ENCODE measurements around the gene ABHD14A.

The ABHD14A gene

DNA sequence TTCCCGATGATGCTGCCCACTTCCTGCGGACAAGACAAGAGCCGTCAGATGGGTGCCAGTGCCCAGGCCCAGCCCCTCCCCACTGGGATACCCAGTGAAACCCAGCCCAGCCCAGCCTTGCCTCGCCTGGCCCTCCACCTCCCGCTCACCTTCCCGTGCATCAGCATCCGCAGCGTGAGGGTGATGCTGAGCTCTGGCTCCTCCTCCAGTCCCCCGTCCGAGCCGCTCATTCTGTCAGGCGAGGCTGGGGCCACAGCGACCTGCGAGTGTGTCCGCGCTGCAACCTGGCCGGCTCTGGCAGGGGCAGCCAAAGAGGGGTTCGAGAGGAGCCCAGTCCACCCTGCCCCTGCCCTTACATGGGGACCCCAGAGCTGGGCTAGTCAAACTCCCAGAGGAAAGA, 13.9 kb upstream of the ABHD14A start:
- H3K4me3 ChIP-seq (ENCODE audit: low read depth, low read length), result no peak overlapping the region
- peaks cover 36% of the 10 kb centered on the region for H3K4me1 ChIP-seq (ENCODE audit: control insufficient read depth, insufficient read depth, low read length)
- H3K27ac ChIP-seq (ENCODE audit: low read depth, low read length), result no peak overlapping the region
- H3K9me3 ChIP-seq (ENCODE audit: control insufficient read depth, insufficient read depth, low read depth, low read length), result no peaks in the 10 kb centered on the region
- H3K9ac ChIP-seq (ENCODE audit: low read length), result no peak overlapping the region
- no peaks in the 10 kb centered on the region for H3K36me3 ChIP-seq (ENCODE audit: control insufficient read depth, insufficient read depth, low read length)
- H3K27me3 ChIP-seq (ENCODE audit: control insufficient read depth, insufficient read depth, low read length), result peaks cover 36% of the 10 kb centered on the region

DNA sequence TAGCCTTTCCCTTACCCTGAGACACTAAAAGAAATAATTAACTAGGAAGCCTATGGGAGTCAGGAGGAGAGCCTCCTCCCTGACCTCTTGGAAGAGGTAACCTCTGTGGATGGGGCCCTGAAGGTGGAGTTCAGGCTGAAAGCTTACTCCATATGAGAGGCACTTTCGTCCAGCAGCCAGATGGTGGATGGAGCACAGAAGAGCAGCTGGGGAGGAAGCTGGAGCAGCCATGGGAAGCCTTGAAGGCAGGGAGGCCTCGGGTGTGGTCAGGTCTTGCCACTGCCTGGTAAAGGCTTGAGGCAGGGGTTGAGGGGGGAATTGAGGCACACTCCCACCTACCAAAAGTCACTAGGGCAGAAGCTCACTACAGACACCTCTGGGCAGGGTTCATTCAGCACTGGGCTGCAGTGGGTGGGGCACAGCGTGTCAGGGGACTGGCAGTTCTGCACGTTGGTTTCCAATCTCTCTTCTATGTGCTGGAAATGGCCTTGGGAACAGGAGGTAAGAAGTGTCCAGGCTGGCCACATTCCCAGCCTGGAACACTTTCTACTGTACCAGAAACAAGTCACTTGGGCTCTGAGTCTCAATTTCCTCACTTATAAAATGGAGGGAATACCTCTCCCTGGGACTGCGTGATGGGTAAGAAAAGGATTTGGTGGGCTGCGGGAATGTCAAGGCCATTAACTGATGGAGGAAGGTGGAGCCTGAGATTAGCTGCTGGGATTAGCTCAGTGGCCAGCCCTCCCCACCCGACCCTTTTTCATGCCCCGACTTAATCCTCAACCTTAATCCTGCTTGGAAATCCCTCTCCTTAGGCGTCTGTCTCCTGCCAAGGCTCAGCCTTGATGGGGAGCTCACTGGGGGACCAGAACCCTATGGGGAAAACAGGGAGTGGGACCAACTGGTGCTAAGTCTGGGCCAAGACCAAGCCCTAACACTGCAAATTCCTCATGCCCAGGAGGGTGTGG, 13.0 kb upstream of the ABHD14A start:
- Histone ChIP-seq H3K27ac (ENCODE audit: low read depth, low read length) (no peak overlapping the region), H3K4me1 (ENCODE audit: control insufficient read depth, insufficient read depth, low read length) (peaks cover 39% of the 10 kb centered on the region), H3K9me3 (ENCODE audit: control insufficient read depth, insufficient read depth, low read depth, low read length) (no peaks in the 10 kb centered on the region), H3K4me3 (ENCODE audit: low read depth, low read length) (no peak overlapping the region), H3K36me3 (ENCODE audit: control insufficient read depth, insufficient read depth, low read length) (no peaks in the 10 kb centered on the region), H3K9ac (ENCODE audit: low read length) (no peak overlapping the region), H3K27me3 (ENCODE audit: control insufficient read depth, insufficient read depth, low read length) (peaks cover 31% of the 10 kb centered on the region)

DNA sequence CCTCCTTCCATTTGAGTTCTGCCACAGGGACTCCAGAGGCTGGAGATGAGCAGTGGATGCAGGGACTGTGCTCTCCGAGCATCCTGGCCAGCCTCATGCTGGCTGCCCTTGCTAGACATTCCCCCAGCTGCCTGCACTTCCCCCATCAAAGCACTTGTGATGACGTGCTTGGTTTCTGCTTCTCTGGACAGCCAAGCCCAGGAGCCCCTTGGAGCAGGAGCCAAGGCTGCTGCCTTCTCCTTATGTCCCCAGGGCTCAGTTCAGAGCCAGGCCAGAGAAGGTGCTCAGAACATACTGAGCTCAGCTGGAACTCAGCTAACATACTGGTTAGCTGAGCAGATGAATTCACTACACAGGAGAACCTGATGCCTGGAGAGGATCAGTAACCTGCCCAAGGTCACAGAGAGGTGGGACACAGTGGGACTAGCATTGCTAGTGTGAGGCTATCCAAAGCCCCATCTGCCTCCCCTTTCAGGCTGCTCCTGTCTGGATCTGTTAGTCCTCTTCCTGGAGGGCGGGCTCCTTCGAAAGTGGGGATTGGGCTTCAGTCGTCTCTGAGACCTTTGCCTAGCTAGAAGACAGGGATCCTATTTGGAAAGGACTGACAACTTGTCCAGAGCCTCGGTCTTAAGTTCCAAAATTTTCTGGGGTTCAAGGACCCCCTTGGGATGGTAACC, 11.9 kb upstream of the ABHD14A start:
- H3K4me3 ChIP-seq (ENCODE audit: low read depth, low read length), result no peak overlapping the region
- H3K9me3 ChIP-seq (ENCODE audit: control insufficient read depth, insufficient read depth, low read depth, low read length), result no peaks in the 10 kb centered on the region
- H3K27me3 ChIP-seq (ENCODE audit: control insufficient read depth, insufficient read depth, low read length), result peaks cover 28% of the 10 kb centered on the region
- H3K36me3 ChIP-seq (ENCODE audit: control insufficient read depth, insufficient read depth, low read length), result no peaks in the 10 kb centered on the region
- H3K9ac ChIP-seq (ENCODE audit: low read length), result no peak overlapping the region
- H3K27ac ChIP-seq (ENCODE audit: low read depth, low read length), result no peak overlapping the region
- H3K4me1 ChIP-seq (ENCODE audit: control insufficient read depth, insufficient read depth, low read length), result peaks cover 41% of the 10 kb centered on the region

DNA sequence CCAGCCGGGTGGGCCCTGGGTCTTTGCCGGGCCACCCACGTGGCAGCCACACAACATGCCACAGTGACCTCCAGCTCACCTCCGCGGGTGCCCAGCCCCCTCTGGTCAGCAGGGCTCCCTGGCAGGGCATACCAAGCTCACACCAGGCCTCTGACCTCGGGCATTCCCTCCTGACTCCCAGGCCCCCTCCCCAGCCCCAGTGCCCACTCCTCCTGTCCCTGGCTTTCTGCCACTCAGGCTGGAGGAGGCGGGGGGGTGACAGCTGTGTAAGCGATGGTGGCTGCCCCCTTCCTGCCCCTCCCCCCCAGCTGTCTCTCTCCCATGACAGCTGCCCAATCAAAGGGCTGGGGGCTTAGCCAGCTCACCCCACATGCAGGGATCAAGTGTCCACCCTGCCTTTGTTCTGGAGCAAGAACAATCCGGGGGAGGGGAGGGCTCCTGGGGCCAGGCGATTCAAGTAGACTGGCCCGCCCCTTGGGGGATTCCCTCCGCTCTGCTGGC, 10.9 kb upstream of the ABHD14A start:
- no peaks in the 10 kb centered on the region for H3K36me3 ChIP-seq (ENCODE audit: control insufficient read depth, insufficient read depth, low read length)

DNA sequence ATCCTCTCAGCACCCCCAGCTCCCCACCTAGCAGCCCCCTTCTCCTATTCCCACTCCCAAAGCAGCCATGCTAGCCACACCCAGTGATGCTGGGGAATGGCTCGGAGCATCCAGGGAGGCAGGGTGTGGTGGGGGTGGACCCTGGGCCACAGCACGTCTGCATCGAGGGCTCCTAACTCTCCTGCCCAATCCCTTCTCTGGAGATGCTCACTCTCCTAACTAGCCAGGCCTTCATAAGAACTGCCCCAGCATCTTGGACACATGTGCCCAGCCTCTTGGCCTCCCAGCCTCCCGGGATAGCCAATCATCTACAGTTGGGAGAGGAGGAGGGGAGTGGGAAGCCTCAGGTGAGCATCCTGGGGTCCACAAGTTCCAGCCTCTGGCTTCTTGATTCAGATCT, 10.3 kb upstream of the ABHD14A start:
- H3K4me1 ChIP-seq (ENCODE audit: control insufficient read depth, insufficient read depth, low read length), result peaks cover 53% of the 10 kb centered on the region
- H3K27ac ChIP-seq (ENCODE audit: low read depth, low read length), result no peak overlapping the region
- H3K27me3 ChIP-seq (ENCODE audit: control insufficient read depth, insufficient read depth, low read length), result peaks cover 28% of the 10 kb centered on the region
- no peaks in the 10 kb centered on the region for H3K36me3 ChIP-seq (ENCODE audit: control insufficient read depth, insufficient read depth, low read length)
- no peak overlapping the region for H3K9ac ChIP-seq (ENCODE audit: low read length)
- H3K4me3 ChIP-seq (ENCODE audit: low read depth, low read length), result no peak overlapping the region
- H3K9me3 ChIP-seq (ENCODE audit: control insufficient read depth, insufficient read depth, low read depth, low read length), result no peaks in the 10 kb centered on the region

More for the DNA sequence above, 10.9 kb upstream of the ABHD14A start:
- H3K9ac ChIP-seq (ENCODE audit: low read length), result no peak overlapping the region
- H3K4me1 ChIP-seq (ENCODE audit: control insufficient read depth, insufficient read depth, low read length), result peaks cover 48% of the 10 kb centered on the region
- H3K27ac ChIP-seq (ENCODE audit: low read depth, low read length), result no peak overlapping the region
- H3K4me3 ChIP-seq (ENCODE audit: low read depth, low read length), result no peak overlapping the region
- H3K9me3 ChIP-seq (ENCODE audit: control insufficient read depth, insufficient read depth, low read depth, low read length), result no peaks in the 10 kb centered on the region
- H3K27me3 ChIP-seq (ENCODE audit: control insufficient read depth, insufficient read depth, low read length), result peaks cover 28% of the 10 kb centered on the region

DNA sequence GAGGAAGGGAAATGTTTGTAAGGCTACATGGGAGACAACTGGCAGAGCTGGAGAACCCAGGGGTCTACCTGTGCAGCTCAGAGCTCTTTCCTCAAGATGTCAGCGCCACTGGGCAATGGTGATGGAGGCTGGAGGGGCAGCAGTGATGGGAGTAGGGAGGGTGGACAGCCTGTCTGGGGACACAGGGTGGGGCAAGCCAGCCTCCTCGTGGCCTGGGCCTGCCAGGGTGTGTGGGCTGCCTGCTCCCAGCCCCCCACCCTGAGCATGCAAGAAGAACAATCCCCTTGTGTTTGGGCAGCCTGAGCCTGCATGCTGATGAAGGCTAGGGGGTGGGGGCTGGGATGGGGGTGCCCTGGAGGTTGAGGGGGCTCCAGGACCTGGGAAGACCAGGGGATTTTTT, 8.8 kb upstream of the ABHD14A start:
- peaks cover 25% of the 10 kb centered on the region for H3K27me3 ChIP-seq (ENCODE audit: control insufficient read depth, insufficient read depth, low read length)
- peak overlapping the region; percentile 57; the same call in 1 of the 2 replicates for H3K4me3 ChIP-seq (ENCODE audit: low read depth, low read length)
- H3K9ac ChIP-seq (ENCODE audit: low read length), result no peak overlapping the region
- H3K4me1 ChIP-seq (ENCODE audit: control insufficient read depth, insufficient read depth, low read length), result peaks cover 54% of the 10 kb centered on the region
- H3K36me3 ChIP-seq (ENCODE audit: control insufficient read depth, insufficient read depth, low read length), result no peaks in the 10 kb centered on the region
- H3K27ac ChIP-seq (ENCODE audit: low read depth, low read length), result no peak overlapping the region
- no peaks in the 10 kb centered on the region for H3K9me3 ChIP-seq (ENCODE audit: control insufficient read depth, insufficient read depth, low read depth, low read length)

DNA sequence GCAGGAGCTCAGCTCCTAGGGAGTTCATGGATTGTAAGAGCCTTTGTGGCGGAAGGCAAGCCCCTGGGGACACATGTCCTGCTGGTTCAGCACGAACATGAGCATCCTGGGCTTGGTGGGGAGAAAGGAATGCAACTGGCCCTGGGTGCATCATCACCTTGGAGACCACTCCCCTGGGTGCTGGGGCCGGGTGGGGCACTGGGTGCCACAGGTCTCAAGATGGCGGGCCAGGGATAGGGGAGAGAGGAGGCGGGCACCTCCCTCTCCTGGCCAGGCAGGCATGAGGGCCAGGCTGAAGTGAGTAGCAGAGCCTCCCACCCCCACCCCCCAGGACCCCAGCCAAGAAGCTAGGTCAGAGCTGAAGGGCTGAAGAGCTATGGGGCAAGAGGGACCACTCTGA, 8.4 kb upstream of the ABHD14A start:
- Histone ChIP-seq H3K4me3 (ENCODE audit: low read depth, low read length) (peak overlapping the region; percentile 57), H3K4me1 (ENCODE audit: control insufficient read depth, insufficient read depth, low read length) (peaks cover 57% of the 10 kb centered on the region), H3K36me3 (ENCODE audit: control insufficient read depth, insufficient read depth, low read length) (no peaks in the 10 kb centered on the region), H3K27me3 (ENCODE audit: control insufficient read depth, insufficient read depth, low read length) (peaks cover 25% of the 10 kb centered on the region), H3K9me3 (ENCODE audit: control insufficient read depth, insufficient read depth, low read depth, low read length) (no peaks in the 10 kb centered on the region), H3K27ac (ENCODE audit: low read depth, low read length) (no peak overlapping the region), H3K9ac (ENCODE audit: low read length) (no peak overlapping the region)

DNA sequence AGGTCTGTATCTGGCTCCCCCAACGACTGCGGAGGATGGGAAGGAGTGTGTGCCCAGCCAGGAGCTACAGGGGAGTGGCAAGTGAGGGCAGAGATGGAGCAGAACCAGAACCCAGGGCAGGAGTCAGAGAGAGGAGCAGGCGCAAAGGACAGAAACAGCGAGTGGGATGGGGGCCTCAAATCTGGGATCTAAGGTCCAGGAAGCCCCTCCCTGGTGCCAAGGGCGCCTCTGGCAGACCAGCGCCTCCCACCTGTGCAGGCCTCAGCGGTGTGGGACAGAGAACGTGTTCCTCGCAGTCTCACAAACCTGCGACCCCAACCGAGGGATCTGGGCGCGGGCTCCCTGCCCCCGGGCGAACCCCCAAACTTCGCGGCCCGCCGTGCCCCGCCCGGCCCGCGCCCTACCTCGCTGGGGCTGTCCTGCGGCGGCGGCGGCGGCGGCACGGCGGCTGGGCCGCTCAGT, 7.9 kb upstream of the ABHD14A start:
- no peak overlapping the region for H3K27ac ChIP-seq (ENCODE audit: low read depth, low read length)
- peaks cover 57% of the 10 kb centered on the region for H3K4me1 ChIP-seq (ENCODE audit: control insufficient read depth, insufficient read depth, low read length)
- peaks cover 25% of the 10 kb centered on the region for H3K27me3 ChIP-seq (ENCODE audit: control insufficient read depth, insufficient read depth, low read length)
- H3K36me3 ChIP-seq (ENCODE audit: control insufficient read depth, insufficient read depth, low read length), result no peaks in the 10 kb centered on the region
- peak overlapping the region; percentile 10 for H3K9ac ChIP-seq (ENCODE audit: low read length)
- no peaks in the 10 kb centered on the region for H3K9me3 ChIP-seq (ENCODE audit: control insufficient read depth, insufficient read depth, low read depth, low read length)
- peak overlapping the region; percentile 57 for H3K4me3 ChIP-seq (ENCODE audit: low read depth, low read length)

DNA sequence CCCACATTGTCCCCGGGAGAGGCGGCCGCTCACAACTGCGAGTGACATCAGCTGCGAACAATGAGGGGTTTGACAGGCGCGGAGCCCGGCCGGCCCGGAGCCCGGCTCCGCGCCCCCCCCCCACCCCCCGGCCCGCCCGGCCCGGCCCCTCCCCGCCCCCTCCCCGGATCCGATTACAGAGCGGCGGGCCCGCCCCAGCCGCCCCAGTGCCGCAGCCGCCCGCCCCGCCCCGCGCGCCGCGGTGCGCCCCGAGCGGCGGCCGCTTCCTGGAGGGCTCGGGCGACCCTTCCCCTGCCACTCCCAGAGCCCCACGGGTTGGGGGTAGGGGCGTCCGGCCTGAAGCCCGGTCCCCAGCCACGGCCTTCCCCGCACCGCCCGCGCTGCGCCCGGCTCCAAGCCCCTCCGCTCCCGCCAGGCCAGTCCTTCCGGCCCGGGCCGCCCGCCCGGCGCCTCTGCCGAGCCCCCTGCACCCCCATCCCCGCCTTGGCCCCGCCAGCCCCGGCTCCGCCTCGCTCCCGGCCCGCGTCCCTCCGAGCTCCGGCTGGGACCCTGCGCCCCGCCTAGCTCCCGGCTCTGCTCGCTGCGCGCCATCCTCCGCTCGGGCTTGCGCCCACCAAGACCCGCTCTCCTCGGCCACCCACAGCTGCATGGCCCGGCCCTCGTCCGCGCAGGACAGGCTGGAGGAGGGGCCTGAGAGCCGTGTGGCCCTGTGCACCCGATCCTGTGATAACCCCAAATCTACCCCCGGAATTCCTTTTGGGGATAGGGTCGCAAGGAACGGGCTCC, 7.3 kb upstream of the ABHD14A start, which contains the start of gene PCBP4:
Gene PCBP4, minus strand, starts transcription at position 71 of the 786 bp plus-strand sequence. CDS start 6,214 bp downstream, outside the sequence.
- Histone ChIP-seq H3K4me1 (ENCODE audit: control insufficient read depth, insufficient read depth, low read length) (peaks cover 56% of the 10 kb centered on the region), H3K36me3 (ENCODE audit: control insufficient read depth, insufficient read depth, low read length) (no peaks in the 10 kb centered on the region), H3K4me3 (ENCODE audit: low read depth, low read length) (peak within 1 kb of the TSS; percentile 68), H3K27me3 (ENCODE audit: control insufficient read depth, insufficient read depth, low read length) (peaks cover 24% of the 10 kb centered on the region), H3K9me3 (ENCODE audit: control insufficient read depth, insufficient read depth, low read depth, low read length) (no peaks in the 10 kb centered on the region), H3K9ac (ENCODE audit: low read length) (peak within 1 kb of the TSS; percentile 91), H3K27ac (ENCODE audit: low read depth, low read length) (peak within 1 kb of the TSS; percentile 73; the same call in 1 of the 2 replicates)

DNA sequence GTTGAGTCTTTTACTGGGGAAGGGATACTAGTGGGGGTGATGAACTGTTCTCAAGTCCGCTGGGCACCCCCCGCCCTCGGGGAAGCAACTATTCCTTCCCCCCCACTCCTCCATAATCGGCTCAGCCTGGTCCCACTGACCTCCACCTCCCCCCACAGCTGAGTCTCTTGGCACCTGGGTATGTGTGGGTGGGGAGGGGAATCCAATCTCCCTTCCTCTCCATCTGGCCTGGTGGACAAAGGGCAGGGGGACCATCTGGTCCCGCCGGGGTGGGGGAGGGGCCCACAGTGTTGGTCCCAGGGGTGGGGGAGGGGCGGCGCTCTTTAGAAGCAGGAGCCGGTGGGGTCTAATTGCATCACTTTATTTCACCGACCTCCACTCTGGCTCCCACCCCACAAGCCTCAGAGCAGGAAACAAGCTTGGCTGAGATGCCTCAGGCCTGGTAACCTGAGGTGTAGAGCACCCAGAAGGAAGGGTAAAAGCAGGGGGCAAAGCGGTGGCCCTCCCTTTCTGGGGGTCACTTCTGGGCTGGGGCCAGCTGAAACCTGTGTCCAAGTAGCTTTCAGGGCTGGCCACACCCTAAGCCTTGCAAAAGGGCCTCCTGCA, 6.6 kb upstream of the ABHD14A start:
- H3K27ac ChIP-seq (ENCODE audit: low read depth, low read length), result peak overlapping the region; percentile 79
- peak overlapping the region; percentile 68 for H3K4me3 ChIP-seq (ENCODE audit: low read depth, low read length)
- H3K9ac ChIP-seq (ENCODE audit: low read length), result peak overlapping the region; percentile 91
- no peaks in the 10 kb centered on the region for H3K36me3 ChIP-seq (ENCODE audit: control insufficient read depth, insufficient read depth, low read length)
- H3K9me3 ChIP-seq (ENCODE audit: control insufficient read depth, insufficient read depth, low read depth, low read length), result no peaks in the 10 kb centered on the region
- peaks cover 18% of the 10 kb centered on the region for H3K27me3 ChIP-seq (ENCODE audit: control insufficient read depth, insufficient read depth, low read length)
- peaks cover 49% of the 10 kb centered on the region for H3K4me1 ChIP-seq (ENCODE audit: control insufficient read depth, insufficient read depth, low read length)

Measured in HUES6 (cell line).